HG02642 (cell line): Measurements from ENCODE around the gene ATF7.

Source experiments
- ATAC-seq: cut with Tn5 transposase; IDR thresholded peaks from one replicate; pipeline ENCODE4 v1.9.1; 2021; ENCODE audit warnings: mild to moderate bottlenecking; ENCODE audit not compliant: unreplicated experiment, poor library complexity

ATF7 gene

DNA sequence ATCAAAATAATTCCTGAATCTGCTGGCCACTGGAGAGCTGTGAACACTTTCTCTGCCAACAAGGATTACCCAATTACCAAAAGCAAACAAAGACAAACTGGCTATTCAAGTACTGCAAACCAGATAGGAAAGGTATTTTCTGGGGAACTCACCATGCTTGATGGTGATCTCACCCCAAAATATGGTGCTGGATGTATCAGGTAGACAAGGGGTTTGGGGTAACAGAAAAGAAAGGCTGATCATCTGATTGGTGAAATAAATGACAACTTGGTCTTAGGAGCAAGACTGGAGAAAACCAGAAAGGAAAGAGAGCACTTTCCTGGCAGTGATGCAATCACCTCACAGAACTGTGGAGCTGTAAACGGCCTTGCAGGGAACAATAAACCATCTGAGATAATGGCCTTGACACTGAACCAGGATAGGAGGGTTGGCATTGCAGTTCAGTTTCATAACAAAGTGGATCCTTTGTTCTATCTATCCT, 87.9 kb downstream of the ATF7 start:
- no peak for ATAC-seq

DNA sequence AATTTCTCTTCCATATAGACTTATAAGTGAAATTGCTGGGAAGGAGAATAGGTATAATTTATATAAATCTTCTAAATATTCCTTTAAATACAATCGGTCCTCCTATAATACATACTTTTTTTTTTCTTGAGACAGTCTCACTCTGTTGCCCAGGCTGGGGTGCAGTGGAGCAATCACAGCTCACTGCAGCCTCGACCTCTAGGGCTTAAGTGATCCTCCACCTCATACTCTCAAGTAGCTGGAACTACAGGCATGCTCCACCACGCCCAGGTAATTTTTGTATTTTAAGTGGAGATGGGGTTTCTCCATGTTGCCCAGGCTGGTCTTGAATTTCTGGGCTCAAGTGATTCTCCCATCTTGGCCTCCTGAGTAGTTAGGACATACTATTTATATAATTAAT, 89.2 kb downstream of the ATF7 start:
- ATAC-seq: no peak

DNA sequence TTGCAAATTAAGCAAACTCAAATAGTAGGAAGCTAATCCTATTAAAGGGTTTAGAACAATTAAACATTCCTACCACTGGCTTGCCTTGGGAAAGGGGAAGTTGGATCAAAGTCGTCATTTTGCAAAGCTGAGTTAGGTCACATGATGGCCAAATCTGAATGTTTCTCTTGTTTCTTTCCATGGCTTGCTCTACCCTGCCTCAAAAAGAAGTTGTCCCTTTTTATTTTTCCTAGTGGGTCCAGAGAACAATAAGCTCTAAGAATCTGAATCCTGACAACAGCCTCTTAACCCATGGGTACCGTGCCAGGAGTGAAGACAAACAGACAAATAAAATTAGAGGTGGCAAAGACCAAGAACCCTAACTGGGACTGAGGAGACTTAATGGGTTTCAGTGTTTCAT, 92.7 kb downstream of the ATF7 start:
- ATAC-seq: no peak

GRCh38 chr12:53532524-53533445, 93.4 kb downstream of the ATF7 start:
- no peak for ATAC-seq

DNA sequence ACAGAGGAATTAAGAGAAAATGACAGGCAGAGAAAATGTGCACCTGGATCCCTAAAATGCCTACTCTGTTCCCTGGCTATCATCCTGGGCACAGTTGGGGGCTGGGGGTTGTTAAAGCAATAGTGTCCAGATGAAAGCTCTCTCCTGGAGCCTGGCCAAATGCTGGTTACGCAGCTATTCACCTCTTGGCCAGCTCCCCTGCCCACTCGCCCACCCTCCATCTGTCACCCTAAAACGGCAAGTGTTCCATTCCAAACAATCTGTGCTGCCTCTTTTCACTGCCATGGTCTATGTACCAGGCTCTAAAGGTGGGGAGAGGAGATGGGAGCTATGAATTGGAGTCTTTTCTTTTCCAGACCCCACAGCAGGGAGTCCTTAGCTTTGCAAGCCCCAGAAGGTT, 94.2 kb downstream of the ATF7 start:
- no peak for ATAC-seq

GRCh38 chr12:53530920-53531319, 95.3 kb downstream of the ATF7 start:
- ATAC-seq: no peak

DNA sequence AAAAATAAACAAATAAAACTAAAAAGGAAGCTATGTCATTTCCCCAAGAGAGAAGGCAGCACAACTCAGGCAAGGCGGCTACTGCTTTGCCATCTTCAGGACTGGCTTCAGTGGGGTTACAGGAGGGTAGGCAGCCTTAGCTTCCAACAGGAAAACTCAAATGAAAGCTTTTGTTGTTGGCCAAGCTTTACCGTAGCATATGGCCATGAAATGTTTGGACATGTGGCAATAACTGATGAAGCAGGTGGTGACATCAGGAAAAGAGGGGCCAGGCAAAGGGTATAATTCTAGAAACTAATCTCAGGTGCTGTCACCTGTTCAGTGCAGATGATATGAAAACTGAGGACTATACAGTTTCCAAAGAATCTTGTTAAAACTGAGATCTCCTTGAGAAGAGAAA, 96.1 kb downstream of the ATF7 start:
- no peak for ATAC-seq

- no peak for ATAC-seq
Measured at GRCh38 chr12:53524476-53524875, 101.7 kb downstream of the ATF7 start.

- no peak for ATAC-seq
Measured at GRCh38 chr12:53523131-53523530, 103.1 kb downstream of the ATF7 start.

DNA sequence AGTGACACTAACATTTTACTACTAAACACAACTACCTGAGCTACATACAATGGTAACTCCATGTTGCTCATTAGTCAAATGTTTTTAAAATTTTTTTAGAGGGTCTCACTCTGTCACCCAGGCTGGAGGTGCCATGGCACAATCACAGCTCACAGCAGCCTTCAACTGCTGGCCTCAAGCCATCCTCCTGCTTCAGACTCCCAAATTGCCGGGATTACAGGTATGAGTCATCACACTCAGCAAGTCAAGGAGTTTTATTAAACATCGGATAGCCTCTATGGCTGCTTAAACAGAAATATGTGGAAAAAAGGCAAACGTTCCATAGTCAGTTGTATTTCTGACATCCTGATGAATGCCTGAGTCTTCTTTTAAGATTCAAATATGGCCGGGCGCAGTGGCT, 107.8 kb downstream of the ATF7 start:
- ATAC-seq: no peak

GRCh38 chr12:53516758-53517455, 109.3 kb downstream of the ATF7 start:
- ATAC-seq: no peak

GRCh38 chr12:53515291-53515680, 110.9 kb downstream of the ATF7 start:
- ATAC-seq: no peak

DNA sequence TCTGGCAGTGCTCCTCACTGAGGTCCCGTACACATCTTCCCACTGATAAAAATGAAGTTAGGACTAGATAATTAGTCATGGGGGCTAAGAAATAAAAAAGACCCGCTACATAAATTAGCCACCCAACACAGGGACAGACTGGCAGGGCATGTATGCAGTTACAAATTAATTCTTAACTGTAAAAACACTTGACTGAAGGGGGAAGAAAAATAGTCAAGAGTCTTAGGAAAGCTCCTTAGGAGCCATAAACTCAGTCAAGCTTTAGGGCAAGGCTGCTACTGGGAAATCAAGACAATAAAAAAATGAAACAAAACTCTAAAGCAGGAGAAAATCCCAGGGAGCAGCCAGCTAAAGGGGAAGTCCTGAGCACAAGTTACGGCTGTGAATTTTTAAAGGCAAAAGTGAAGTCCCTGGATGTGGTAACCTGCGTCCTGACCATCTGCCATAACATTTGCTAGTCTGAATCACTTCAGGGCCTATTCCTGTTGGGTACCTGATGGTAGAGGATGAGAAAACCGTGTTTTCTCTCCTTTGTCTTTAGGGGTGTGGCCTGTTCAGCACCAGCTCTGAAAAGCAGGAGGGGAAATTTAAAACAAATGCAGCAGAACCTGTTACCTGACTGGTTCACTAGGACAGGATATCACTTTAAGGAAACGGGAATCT, 111.4 kb downstream of the ATF7 start:
- no peak for ATAC-seq

GRCh38 chr12:53513712-53514410, 112.3 kb downstream of the ATF7 start:
- no peak for ATAC-seq

GRCh38 chr12:53510181-53510812, 115.9 kb downstream of the ATF7 start:
- no peak for ATAC-seq

DNA sequence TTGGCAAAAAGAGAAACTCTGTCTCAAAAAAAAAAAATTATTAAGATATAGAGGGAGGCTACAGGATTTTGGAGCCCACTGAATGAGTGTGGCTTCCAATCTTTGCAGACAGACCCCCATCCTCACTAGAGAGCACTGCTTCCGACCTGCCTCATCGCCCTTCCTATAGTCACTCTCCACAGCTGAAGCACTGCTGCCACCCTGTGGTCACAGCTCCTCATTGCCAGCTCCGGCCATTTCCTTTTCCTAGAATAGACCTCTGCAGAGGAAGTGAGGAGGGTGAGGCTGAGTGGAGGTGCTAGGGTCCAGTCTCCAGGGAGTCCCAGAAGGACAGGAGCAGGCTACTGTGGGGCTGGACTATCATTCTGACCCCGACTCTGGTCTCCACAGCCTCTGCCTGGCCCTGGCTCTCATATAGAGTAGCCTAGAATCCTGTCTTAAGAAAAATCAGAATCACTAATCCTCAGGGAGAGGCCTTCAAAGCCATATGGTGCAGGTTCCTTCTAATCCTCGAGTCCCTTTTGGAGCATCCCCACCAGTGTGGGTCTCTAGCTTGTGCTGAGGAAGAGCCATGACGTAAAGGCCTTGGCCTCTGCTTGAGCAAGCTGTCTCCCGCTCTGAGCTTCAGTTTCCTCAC, 117.5 kb downstream of the ATF7 start:
- ATAC-seq: peak; percentile 77

- no peak for ATAC-seq
Measured at GRCh38 chr12:53507603-53507885, 118.6 kb downstream of the ATF7 start.

DNA sequence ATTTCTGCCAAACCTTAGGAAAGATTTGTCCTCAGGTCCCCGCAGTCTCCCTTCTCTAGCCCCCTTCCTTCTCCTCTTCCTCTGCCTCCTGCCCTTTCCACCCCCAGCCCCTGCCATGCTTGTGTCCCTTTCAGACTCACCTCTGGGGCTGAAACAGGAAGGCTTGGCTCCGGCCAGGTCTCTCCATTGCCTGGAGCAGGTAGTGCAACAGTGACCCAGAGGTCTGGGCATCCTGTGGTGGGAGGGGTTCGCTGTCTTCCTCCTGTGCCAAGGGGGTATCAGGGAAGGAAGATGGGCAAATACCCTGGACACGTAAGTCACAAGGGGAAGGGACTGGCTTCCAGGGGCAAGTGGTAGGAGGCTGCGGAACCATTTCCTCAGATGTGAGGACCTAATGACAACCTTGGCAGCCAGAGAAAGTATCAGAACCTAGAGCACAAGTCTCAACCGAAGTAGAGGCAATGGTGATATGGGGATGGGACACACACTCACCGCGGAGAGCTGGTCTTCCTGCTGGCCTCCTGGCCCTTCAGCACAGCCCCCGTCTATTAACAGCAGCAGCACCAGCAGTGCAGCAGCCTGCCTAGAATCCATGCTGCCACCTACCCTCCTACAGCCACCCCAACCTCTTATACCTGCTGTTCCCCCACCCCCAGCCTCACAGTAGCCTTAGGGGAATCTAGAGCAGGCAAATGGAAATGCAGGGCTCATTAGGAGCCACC, 119.1 kb downstream of the ATF7 start, which contains the start of gene NPFF:
TSS of gene NPFF (minus strand) at position 604 of the 722 bp plus-strand sequence. CDS start at position 594, 10 bp downstream.
- no peak for ATAC-seq

DNA sequence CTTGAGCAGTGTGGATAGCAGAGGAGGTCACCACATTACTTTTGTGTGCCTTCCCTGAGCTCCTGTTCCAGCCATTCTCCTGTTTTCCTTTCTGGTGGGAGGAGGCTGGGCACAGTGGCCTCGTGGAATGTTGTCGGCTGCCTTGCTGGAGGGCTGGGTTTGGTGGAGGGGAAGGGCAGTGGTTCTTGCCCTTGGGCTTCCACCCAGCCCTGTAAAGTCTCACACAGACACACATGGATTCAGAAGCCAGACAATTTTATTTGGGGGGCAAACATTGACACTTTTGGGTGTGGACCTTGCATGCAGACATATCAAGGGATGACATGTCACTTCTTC, 119.8 kb downstream of the ATF7 start:
- no peak for ATAC-seq
